ENCODE measurements around the gene MMP15.

GRCh38 chr16:58077796-58078195, 52.2 kb downstream of the MMP15 start:
- TF ChIP-seq CTCF (IDR thresholded peaks at IDR 0.05; ENCODE audit: low read depth, low read length) (no peak), POLR2A (IDR thresholded peaks at IDR 0.05; ENCODE audit: extremely low read depth, insufficient read length) (no peak)

Measured in NB4 (cell line).